Stimulated activated naive CD8-positive, alpha-beta T cell treated with anti-CD3 and anti-CD28 coated beads, Interleukin-15, Interleukin-2, amounts not matched to agents 100 U/mL and 50 U/mL, for 24 hours (primary cell): Measurements from ENCODE around the gene TMEM120B.
A peak's percentile ranks its signal among the peaks of the same experiment; 100 is the strongest.

Source experiments
- ATAC-seq: fragments of 150-1000 bp; cut with Tn5 transposase; one replicate; pipeline ENCODE4 v1.10.0; 2021
- DNase-seq: peaks from one replicate; pipeline ENCODE4 v3.0.0; 2021

Gene TMEM120B

GRCh38 chr12:121792607-121793439 lies 80.3 kb downstream of the TMEM120B start:
- DNase-seq (peak; percentile 71), ATAC-seq (peak; percentile 15)

- DNase-seq (peak; percentile 84), ATAC-seq (peak; percentile 6)
Measured at GRCh38 chr12:121793440-121793837, 80.9 kb downstream of the TMEM120B start, which contains the start of gene RHOF. Gene RHOF, minus strand, starts transcription at chr12:121793688. Its CDS starts 55 bp downstream, at chr12:121793633.

GRCh38 chr12:121793838-121794533 lies 81.4 kb downstream of the TMEM120B start:
- peak; percentile 97 for DNase-seq
- ATAC-seq: peak; percentile 65

GRCh38 chr12:121794534-121795033 lies 82.0 kb downstream of the TMEM120B start:
- DNase-seq: peak; percentile 48

GRCh38 chr12:121795034-121795968 lies 82.7 kb downstream of the TMEM120B start:
- peak; percentile 89 for DNase-seq

More at GRCh38 chr12:121794534-121795033, 82.0 kb downstream of the TMEM120B start:
- ATAC-seq: peak; percentile 2

GRCh38 chr12:121796855-121797751 lies 84.6 kb downstream of the TMEM120B start:
- ATAC-seq: no peak
- peak; percentile 25 for DNase-seq

More at GRCh38 chr12:121795034-121795968, 82.7 kb downstream of the TMEM120B start:
- no peak for ATAC-seq

- ATAC-seq (no peak), DNase-seq (peak; percentile 34)
Measured at GRCh38 chr12:121797937-121798786, 85.6 kb downstream of the TMEM120B start.

- peak; percentile 14 for DNase-seq
- ATAC-seq: no peak
Measured at GRCh38 chr12:121798787-121799155, 86.2 kb downstream of the TMEM120B start.

GRCh38 chr12:121799156-121799841 lies 86.7 kb downstream of the TMEM120B start:
- DNase-seq (peak; percentile 68), ATAC-seq (peak; percentile 22)

GRCh38 chr12:121799842-121800693 lies 87.5 kb downstream of the TMEM120B start:
- peak; percentile 33 for ATAC-seq
- DNase-seq: peak; percentile 89

GRCh38 chr12:121800694-121801594 lies 88.4 kb downstream of the TMEM120B start:
- peak; percentile 78 for DNase-seq
- ATAC-seq: no peak

GRCh38 chr12:121801595-121802484 lies 89.3 kb downstream of the TMEM120B start:
- ATAC-seq: no peak

GRCh38 chr12:121802485-121802842 lies 89.9 kb downstream of the TMEM120B start:
- ATAC-seq (no peak), DNase-seq (no peak)

More at GRCh38 chr12:121801595-121802484, 89.3 kb downstream of the TMEM120B start:
- peak; percentile 40 for DNase-seq

- DNase-seq (peak; percentile 91), ATAC-seq (peak; percentile 59)
Measured at GRCh38 chr12:121802843-121803698, 90.5 kb downstream of the TMEM120B start.

GRCh38 chr12:121803861-121804416 lies 91.4 kb downstream of the TMEM120B start, which contains the start of gene SETD1B:
Gene SETD1B, plus strand, starts transcription at chr12:121804009. Its CDS starts 729 bp downstream, at chr12:121804738.
- DNase-seq (peak; percentile 68), ATAC-seq (peak; percentile 6)
